NOMO-1 treated with dmso at 0.1 percent for 144 hours (cell line): Measurements from ENCODE around the gene ATXN10.

Source experiments
- DNase-seq: peaks from one replicate; lab custom pipeline; 2025; ENCODE audit not compliant: unreplicated experiment; lab: John Stamatoyannopoulos, UW

The ATXN10 gene

DNA sequence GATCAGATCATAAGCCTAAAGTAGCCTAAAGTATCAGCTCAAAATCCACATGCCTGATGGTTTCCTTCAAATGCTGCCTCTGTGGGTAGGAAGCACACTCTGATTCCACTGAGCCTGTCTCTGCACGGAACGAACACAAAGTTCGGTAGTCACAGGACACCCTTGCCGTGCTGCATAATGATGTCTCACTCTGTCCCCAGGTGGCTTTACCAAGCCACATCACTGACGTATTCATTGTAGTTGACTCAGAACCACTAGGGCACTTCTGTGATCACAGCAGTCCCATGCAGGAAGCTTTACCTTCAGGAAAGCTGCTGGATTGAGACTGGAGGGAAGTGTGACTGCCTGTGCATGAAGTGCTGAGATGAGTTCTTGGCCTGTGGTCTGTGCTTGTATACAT is 147.7 kb downstream of the ATXN10 start:
- DNase-seq, result no peak

GRCh38 chr22:45823336-45823735 is 151.7 kb downstream of the ATXN10 start:
- no peak for DNase-seq

GRCh38 chr22:45826520-45826919 is 154.9 kb downstream of the ATXN10 start:
- DNase-seq, result no peak

DNA sequence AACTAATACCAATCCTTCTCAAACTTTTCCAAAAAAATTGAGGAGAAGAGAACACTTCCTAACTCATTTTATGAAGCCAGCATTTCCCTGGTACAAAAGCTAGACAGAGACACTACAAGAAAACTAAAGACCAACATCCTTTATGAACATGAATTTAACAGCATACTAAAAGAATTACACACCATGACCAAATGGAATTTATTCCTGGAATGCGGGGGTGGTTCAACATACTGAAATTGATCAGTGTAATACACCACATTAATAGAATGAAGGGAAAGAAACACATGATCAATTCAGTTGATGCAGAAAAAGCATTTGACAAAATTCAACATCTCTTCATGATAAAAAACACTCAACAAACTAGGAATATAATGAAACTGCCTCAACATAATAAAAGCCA is 157.2 kb downstream of the ATXN10 start:
- DNase-seq, result no peak

GRCh38 chr22:45830531-45831245 is 159.1 kb downstream of the ATXN10 start:
- no peak for DNase-seq

- no peak for DNase-seq
These were observed 159.8 kb downstream of the ATXN10 start for GRCh38 chr22:45831394-45831793.

GRCh38 chr22:45832180-45832579 is 160.5 kb downstream of the ATXN10 start:
- DNase-seq, result no peak

DNA sequence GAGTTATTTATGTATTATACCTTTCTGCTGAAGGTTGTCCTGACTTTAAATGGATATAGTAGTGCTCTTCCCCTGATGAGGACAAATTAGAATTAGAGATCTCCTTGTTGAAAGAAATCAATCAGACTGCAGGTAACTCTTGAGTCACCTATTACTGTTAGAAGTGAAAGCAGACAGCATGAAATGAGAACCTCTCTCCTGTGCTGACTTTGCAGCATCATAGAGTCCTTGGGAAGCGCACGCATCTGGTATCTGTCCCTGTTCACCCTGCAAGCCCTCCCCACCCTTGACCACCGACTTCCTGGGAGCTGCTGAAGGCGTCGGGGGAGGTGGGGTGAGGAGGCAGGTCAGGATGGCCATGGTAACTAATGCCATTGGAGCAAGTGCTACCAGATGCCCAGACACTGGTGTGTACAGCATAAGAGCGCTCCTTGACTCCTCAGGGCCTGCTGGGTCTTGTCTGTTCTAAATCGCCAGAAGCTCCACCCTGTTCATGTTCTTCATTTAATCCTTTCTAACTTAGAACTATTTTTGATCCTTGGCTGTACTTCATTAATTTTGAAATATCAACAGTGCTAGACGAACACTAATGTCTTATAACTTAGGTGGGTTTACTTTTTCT is 161.4 kb downstream of the ATXN10 start:
- no peak for DNase-seq

- no peak for DNase-seq
These were observed 162.0 kb downstream of the ATXN10 start for GRCh38 chr22:45833613-45834012.

GRCh38 chr22:45834241-45834640 is 162.6 kb downstream of the ATXN10 start:
- no peak for DNase-seq

DNA sequence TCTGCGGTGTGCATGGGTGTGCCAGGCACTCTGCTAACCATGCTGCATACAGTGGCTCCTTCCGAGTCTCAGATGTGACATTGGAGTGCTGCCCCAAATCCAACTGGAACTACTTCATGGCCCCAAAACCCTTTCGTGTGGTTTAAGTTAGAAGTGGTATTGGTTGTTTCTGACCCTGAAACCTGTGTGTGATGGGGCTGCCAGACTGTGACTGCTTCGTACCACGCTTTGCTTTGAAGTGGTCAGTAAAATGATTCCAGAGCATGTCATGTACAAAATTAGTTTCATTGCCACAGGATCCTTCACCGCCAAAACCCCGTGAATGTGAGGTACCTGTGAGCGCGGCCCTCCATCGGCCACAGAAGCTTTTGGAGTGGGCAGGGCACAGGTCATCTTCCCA is 163.2 kb downstream of the ATXN10 start:
- no peak for DNase-seq

DNA sequence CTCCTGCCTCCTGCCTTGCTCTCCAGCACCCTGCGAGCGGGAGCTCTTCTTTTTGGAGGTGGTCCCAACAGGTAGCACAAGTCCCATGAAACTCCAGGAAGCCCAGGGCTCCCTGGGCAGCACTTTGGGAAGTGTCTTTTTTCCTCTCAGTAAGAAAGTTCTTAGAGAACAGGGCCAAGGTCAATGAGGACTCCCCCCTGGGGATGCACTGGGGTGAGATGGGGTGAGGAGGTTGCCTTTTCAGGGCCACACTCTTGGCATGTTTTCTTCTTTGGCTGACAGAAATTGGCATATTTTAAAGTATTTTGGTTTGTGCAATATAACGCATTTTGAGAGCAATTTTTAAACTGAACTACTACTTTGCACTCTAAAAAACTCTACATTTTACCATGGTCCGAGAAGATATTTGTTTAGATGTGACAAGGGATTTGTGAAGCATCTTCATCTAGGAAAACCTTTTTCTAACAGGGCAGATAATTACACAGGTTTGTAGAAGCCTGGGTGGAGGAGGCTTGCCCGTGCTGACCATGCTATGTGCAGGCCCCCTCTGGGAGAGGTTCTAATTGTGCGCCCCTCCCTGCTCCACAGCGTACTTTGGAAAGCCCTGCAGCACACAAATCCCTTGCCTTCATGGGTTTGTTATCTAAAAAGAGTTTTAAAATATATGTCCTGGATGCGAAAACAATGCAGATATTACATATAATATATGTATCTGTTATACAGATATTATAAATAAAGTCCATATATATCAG is 165.0 kb downstream of the ATXN10 start:
- DNase-seq, result no peak

DNA sequence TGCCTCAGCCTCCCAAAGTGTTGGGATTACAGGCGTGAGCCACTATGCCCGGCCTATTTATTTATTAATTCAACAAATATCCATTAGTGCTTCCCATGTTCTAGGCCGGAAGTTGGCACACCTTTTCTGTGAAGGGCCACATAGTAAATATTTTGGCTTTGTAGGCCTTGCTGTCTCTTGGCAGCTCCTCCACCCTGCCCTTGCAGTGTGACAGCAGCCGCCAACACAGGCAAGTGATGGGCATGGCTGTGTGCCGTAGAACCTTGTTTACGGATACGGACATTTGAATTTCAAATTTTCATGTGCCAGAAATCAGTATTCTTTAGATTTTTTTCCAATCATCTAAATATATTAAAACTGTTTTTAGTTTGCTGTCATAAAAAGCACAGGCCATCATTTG is 165.9 kb downstream of the ATXN10 start:
- DNase-seq, result no peak

DNA sequence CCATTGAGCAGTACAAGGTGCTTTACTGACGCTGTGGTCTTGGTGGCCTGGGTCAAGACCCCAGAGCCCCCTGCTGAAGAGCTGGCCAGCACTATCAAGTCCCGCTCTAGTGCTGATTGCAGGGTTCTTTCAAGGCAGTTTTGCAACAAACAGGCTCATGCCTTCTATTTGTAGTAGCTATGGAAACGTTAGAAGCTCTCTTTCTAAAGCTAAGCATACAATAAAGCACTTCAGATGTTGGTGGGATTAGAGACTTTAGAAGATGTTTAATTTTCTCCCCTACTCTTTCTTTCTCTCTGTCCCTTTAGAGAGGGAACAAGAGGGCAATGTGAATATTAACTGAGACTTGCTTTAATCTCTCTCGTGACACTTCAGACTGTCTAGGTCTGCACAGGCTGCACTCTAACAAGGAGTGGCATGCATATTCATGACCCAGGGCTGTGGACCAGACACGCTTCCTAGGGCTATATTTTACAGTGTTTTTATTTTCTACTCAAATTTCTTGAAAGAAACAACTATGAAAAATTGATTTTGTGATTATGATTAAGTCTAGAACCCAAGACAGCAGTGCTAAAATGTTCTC is 166.8 kb downstream of the ATXN10 start:
- no peak for DNase-seq

GRCh38 chr22:45840483-45840882 is 168.8 kb downstream of the ATXN10 start:
- DNase-seq, result no peak

DNA sequence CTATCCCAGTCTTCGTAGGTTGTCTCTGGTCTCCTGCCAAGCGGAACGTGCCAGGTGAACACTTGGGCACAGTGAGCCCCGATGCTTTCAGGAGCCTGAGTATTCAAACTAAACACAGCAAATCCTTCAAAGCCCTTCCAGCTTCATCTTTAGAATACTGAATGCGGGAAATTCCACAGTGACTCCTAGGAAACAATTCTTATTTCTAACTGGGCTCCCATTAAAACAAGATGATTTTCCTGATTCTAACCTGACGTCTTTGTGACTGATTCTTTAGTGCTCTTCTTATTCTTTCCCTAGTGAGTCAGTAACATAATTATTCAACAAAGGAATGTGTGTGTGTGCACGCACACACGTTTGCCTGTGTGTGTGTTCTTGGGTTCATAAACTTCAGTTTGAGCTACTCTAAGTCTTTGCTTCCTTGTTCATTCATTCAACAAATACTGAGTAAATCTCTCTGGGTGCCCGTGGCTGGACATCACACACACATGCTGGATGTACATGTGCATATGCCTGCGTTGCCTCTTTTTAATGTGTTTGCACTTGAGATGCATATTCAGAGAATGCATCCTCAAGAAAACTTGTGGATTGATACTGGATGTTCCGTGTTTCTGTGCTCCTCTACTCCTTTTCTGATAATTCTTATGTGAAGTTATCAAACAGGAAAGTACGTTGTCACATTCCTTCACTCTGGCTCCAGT is 170.8 kb downstream of the ATXN10 start:
- DNase-seq, result no peak

DNA sequence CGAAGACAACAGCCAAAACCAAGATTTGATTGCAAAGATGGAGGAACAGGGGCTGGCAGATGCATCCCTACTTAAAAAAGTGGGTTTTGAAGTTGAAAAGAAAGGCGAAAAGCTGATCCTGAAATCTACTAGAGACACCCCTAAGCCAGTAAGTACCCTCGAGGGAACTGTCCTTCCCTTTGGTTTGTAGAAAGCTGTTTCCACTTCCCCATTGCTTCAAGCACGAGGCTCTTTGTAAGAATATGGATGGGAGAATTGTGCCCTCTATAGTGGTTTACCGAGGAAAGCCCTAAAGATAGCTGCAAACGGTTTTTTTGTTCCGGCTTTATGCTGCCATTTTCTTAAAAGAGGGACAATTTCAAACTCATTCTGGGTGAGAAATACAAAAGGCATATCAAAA is 171.4 kb downstream of the ATXN10 start:
- peak; percentile 6 for DNase-seq

GRCh38 chr22:45843986-45844385 is 172.4 kb downstream of the ATXN10 start:
- DNase-seq, result no peak

DNA sequence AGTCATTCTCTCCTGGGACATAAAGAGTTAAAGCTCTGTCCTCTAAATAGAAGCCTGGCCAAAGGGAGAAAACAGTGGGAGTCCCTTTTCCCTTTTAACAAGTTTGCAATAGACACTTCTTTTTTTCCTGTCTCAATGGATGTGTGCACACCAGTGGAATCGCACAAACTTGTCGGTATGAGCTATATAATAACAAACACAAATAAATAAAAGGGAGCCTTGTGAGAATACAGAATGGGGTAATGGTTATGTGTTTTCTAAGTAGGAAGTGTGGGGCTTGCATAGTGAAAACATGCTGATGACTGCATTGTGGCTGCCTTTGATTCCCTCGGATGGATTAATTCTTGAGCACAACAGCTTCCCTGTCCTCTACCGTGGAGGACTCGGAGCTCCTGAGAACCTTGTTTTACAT is 173.4 kb downstream of the ATXN10 start:
- DNase-seq, result no peak

GRCh38 chr22:45846952-45847351 is 175.3 kb downstream of the ATXN10 start:
- DNase-seq, result no peak

DNA sequence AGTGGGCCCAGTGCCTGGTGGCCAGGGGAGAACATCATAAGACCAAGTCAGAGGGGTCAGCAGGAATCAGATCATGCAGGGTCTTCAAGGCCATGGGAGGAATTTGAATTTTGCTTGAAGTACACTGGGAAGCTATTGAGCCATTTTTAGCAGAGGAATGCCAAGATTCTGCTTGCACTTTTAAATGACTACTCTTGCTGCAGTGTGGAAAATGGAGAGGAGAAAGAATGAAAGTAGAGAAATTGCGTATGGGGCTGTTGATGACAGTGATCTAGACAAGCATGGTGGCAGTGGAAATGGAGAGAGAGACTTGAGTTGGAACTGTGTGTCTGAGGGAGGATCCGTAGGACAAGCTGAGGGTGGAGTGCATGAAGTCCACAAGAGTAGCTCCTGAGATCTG is 177.3 kb downstream of the ATXN10 start:
- DNase-seq, result no peak
